HL-60 (cell line): Measurements from ENCODE around the gene CCDC88A.
"Not testable (repeated sequence)": the region's sequence is repeated elsewhere in the genome, so short reads cannot be mapped to it uniquely, and the experiment has no call there.

ENCODE experiments used
- DNase-seq, 2 experiments: peaks; one replicate each; pipeline ENCODE4 v3.0.0-alpha.2; 2010 to 2020; ENCODE audit warnings: low read depth in 1 of 2, low spot score in 1 of 2
- H3K27ac ChIP-seq: fragments of 250-450 bp; sonication (Bioruptor Pico); replicated peaks from 2 replicates; pipeline ENCODE4 v1.5.1; 2020; ENCODE audit warnings: mild to moderate bottlenecking, moderate library complexity
- H3K27me3 ChIP-seq: fragments of 250-450 bp; sonication (Bioruptor Pico); 2 replicates; pipeline ENCODE4 v1.5.1; 2021; ENCODE audit warnings: mild to moderate bottlenecking, moderate library complexity; ENCODE audit not compliant: insufficient read depth, poor library complexity, severe bottlenecking
- H3K4me3 ChIP-seq: replicated peaks from 2 replicates; pipeline ENCODE4 v1.5.1; 2011; ENCODE audit warnings: mild to moderate bottlenecking, control low read depth, low read length; ENCODE audit not compliant: insufficient read depth
- GABPA ChIP-seq: IDR thresholded peaks from 2 replicates; pipeline ENCODE4 v1.6.1; 2012; ENCODE audit warnings: low read depth
- POLR2AphosphoS5 ChIP-seq: IDR thresholded peaks from 2 replicates; pipeline ENCODE4 v1.6.1; 2012; ENCODE audit warnings: low read depth
- SPI1 ChIP-seq: IDR thresholded peaks from 2 replicates; pipeline ENCODE4 v1.6.1; 2012; ENCODE audit warnings: low read depth, mild to moderate bottlenecking, borderline replicate concordance
- TF ChIP-seq, protein P1 (sequence below): IDR thresholded peaks from one replicate; pipeline ENCODE4 v1.5.1; 2011; ENCODE audit warnings: low read length, control low read depth, inconsistent platforms; ENCODE audit not compliant: insufficient read depth
- TF ChIP-seq, protein P2 (sequence below): IDR thresholded peaks from 2 replicates; pipeline ENCODE4 v1.6.1; 2012; ENCODE audit warnings: low read depth; ENCODE audit not compliant: insufficient replicate concordance

The CCDC88A gene

DNA sequence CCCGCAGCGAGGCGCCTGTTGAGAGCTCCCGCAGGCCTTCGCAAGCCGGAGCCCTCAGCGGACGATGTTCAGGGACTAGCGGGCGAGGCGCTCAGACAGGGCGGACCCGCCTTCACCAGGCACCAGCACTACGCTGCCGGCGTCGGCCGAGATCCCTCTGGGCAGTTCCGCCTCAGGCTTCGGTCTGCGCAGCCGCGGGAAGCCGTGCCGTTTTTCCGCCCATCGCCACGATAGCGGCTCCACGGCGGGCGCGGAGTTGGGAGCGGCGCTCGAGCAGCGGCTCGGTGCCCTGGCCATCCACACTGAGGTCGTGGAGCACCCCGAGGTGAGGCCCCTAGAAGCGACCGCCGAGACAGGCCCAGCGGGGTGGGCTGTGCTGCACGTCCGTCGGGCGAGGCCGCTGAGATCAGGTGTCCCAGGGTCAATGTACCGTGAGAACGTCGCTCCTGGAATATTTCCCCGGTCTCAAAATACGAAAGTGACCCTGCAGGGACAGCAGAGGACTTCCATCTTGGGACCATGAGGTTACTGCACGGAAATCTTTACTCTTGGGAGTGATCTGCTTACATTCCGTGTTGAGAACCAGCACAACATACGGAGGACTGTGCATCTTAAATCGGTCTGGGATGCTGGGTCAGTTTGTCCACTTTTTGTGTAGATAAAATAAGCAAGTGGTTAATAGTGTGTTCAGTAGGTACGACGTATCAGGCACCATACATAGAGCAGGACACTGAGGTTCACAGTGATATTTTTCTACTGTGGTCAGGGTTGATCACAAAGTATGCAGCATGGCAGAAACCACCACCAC is 137.3 kb downstream of the CCDC88A start:
- H3K27ac ChIP-seq: peak overlapping the region; percentile 90
- DNase-seq: peak; percentile 67 to 93
- peak overlapping the region; percentile 57 for H3K4me3 ChIP-seq
- TF ChIP-seq, protein P1, sequence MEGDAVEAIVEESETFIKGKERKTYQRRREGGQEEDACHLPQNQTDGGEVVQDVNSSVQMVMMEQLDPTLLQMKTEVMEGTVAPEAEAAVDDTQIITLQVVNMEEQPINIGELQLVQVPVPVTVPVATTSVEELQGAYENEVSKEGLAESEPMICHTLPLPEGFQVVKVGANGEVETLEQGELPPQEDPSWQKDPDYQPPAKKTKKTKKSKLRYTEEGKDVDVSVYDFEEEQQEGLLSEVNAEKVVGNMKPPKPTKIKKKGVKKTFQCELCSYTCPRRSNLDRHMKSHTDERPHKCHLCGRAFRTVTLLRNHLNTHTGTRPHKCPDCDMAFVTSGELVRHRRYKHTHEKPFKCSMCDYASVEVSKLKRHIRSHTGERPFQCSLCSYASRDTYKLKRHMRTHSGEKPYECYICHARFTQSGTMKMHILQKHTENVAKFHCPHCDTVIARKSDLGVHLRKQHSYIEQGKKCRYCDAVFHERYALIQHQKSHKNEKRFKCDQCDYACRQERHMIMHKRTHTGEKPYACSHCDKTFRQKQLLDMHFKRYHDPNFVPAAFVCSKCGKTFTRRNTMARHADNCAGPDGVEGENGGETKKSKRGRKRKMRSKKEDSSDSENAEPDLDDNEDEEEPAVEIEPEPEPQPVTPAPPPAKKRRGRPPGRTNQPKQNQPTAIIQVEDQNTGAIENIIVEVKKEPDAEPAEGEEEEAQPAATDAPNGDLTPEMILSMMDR: no peak
- peak; percentile 97 for TF ChIP-seq POLR2AphosphoS5
- peak; percentile 52; the same call in 1 of the 2 replicates for TF ChIP-seq SPI1
- TF ChIP-seq, protein P2, sequence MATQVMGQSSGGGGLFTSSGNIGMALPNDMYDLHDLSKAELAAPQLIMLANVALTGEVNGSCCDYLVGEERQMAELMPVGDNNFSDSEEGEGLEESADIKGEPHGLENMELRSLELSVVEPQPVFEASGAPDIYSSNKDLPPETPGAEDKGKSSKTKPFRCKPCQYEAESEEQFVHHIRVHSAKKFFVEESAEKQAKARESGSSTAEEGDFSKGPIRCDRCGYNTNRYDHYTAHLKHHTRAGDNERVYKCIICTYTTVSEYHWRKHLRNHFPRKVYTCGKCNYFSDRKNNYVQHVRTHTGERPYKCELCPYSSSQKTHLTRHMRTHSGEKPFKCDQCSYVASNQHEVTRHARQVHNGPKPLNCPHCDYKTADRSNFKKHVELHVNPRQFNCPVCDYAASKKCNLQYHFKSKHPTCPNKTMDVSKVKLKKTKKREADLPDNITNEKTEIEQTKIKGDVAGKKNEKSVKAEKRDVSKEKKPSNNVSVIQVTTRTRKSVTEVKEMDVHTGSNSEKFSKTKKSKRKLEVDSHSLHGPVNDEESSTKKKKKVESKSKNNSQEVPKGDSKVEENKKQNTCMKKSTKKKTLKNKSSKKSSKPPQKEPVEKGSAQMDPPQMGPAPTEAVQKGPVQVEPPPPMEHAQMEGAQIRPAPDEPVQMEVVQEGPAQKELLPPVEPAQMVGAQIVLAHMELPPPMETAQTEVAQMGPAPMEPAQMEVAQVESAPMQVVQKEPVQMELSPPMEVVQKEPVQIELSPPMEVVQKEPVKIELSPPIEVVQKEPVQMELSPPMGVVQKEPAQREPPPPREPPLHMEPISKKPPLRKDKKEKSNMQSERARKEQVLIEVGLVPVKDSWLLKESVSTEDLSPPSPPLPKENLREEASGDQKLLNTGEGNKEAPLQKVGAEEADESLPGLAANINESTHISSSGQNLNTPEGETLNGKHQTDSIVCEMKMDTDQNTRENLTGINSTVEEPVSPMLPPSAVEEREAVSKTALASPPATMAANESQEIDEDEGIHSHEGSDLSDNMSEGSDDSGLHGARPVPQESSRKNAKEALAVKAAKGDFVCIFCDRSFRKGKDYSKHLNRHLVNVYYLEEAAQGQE: peak; percentile 60
- TF ChIP-seq GABPA: no peak; the same call in 1 of the 2 replicates
- H3K27me3 ChIP-seq: no peaks in the 10 kb centered on the region

DNA sequence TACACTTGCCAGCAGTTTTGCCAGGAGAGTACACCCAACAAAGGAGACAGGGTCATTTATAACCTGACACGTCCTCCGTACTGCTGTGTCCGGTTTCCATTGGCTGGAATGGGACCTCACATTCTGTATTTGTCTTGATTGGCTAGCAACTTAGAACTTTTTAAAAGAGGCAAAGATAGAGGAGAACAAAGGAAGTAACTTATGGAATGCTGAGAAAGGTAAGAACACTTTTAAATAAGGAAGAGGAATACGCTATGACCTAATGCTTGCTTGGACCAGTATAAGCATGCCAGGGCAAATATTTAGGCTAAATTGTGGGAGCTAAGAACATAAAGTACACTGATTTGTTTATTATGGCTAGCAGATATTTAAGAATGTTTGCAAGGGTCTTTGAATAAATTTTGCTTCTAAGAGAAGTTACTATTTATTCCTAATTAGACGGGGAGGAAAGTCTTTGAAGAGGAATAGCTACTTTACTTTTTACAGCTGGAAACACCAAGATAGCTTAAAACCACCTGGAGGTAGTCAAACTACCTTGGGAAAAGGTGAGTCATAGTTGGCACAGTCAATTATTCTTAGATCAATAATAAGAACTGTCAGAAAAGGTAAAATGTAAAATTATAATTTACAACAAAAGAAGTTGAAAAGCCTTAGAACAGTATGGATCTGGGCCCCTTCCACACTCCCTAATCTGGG is 138.7 kb downstream of the CCDC88A start:
- not testable (repeated sequence) for DNase-seq, H3K27me3 ChIP-seq, H3K27ac ChIP-seq, H3K4me3 ChIP-seq

- not testable (repeated sequence) for H3K4me3 ChIP-seq
Measured at GRCh38 chr2:55279859-55280424, 139.7 kb downstream of the CCDC88A start.

GRCh38 chr2:55279214-55279835 is 140.3 kb downstream of the CCDC88A start:
- not testable (repeated sequence) for H3K4me3 ChIP-seq, DNase-seq, H3K27ac ChIP-seq, H3K27me3 ChIP-seq

More at GRCh38 chr2:55279859-55280424, 139.7 kb downstream of the CCDC88A start:
- not testable (repeated sequence) for DNase-seq, H3K27ac ChIP-seq, H3K27me3 ChIP-seq

DNA sequence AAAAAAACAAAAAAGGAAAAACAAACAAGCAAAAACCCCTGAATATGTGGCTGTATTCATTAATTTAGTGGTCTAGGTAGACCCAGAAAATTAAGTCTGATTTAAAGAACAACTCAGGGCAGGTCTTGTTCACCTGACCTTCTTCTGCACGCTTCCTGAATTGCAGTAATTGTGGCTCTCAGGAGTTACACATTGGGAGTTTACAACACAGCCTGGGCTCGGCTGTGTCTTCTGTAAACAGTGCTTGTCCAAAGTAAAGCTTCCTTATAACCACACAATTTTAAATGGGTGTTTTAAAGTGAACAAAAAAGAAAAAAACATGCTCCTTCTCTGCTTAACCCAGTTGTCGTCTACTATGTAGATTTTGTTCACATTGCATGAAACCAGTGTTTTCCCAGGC is 142.3 kb downstream of the CCDC88A start:
- Histone ChIP-seq H3K27ac (no peak overlapping the region), H3K27me3 (no peaks in the 10 kb centered on the region), H3K4me3 (no peak overlapping the region)
- TF ChIP-seq GABPA (no peak), SPI1 (no peak), POLR2AphosphoS5 (no peak)
- TF ChIP-seq, protein P2: no peak
- TF ChIP-seq, protein P1: no peak
- peak in 1 of 2 experiments; percentile 27 for DNase-seq

DNA sequence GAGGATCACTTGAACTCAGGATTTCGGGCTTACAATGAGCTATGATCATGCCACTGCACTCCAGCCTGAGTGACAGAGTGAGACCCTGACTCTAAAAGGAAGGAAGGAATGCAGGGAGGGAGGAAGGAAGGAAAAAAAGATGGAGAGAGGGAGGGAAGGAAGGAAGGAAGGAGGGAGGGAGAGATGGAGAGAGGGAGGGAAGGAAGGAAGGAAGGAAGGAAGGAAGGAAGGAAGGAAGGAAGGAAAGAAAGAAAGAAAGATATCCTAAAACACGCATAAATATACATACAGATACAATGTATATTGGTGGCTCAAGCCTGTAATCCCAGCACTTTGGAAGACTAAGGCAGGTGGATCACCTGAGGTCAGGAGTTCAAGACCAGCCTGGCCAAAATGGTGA is 145.3 kb downstream of the CCDC88A start:
- H3K27me3 ChIP-seq, H3K4me3 ChIP-seq, DNase-seq, H3K27ac ChIP-seq: not testable (repeated sequence)
